HTR-8/SVneo (cell line): ENCODE data around the gene ALDH3B1.

Source experiments
- DNase-seq: peaks from one replicate; pipeline ENCODE4 v3.0.0; 2011; ENCODE audit warnings: low spot score, mixed read lengths; ENCODE audit not compliant: insufficient read length
- FAIRE-seq: peaks from 2 replicates; lab custom pipeline; 2011; peaks lifted over from hg19 to GRCh38; lab: Jason Lieb, UNC

ALDH3B1 gene

GRCh38 chr11:68027667-68028066 lies 17.5 kb downstream of the ALDH3B1 start:
- DNase-seq (no peak), FAIRE-seq (no peak)

GRCh38 chr11:68028802-68029545 lies 18.8 kb downstream of the ALDH3B1 start:
- FAIRE-seq (peak; percentile 86), DNase-seq (no peak)

- FAIRE-seq, result peak; percentile 100
These were observed 20.4 kb downstream of the ALDH3B1 start, which contains the start of gene NDUFS8 for GRCh38 chr11:68030318-68031143. NDUFS8 (plus strand) TSS chr11:68030681; CDS start chr11:68032152, 1,471 bp downstream.

GRCh38 chr11:68031144-68031464 lies 21.0 kb downstream of the ALDH3B1 start:
- peak; percentile 23 for FAIRE-seq
- no peak for DNase-seq

More at GRCh38 chr11:68030318-68031143, 20.4 kb downstream of the ALDH3B1 start, which contains the start of gene NDUFS8:
- peak; percentile 100 for DNase-seq

- DNase-seq, result no peak
- peak; percentile 9 for FAIRE-seq
These were observed 21.9 kb downstream of the ALDH3B1 start for GRCh38 chr11:68032003-68032402.

GRCh38 chr11:68032997-68033707 lies 23.0 kb downstream of the ALDH3B1 start:
- DNase-seq (no peak), FAIRE-seq (no peak)

- DNase-seq (no peak), FAIRE-seq (no peak)
These were observed 23.6 kb downstream of the ALDH3B1 start for GRCh38 chr11:68033708-68034045.

- no peak for DNase-seq
- FAIRE-seq, result no peak
These were observed 25.2 kb downstream of the ALDH3B1 start for GRCh38 chr11:68035266-68035876.

GRCh38 chr11:68036141-68036716 lies 26.1 kb downstream of the ALDH3B1 start:
- FAIRE-seq (no peak), DNase-seq (no peak)

GRCh38 chr11:68036717-68037239 lies 26.7 kb downstream of the ALDH3B1 start:
- DNase-seq (no peak), FAIRE-seq (no peak)

GRCh38 chr11:68037411-68038225 lies 27.5 kb downstream of the ALDH3B1 start:
- no peak for DNase-seq
- peak; percentile 4 for FAIRE-seq

- DNase-seq (no peak), FAIRE-seq (no peak)
These were observed 28.1 kb downstream of the ALDH3B1 start for GRCh38 chr11:68038226-68038717.

GRCh38 chr11:68038718-68039525 lies 28.8 kb downstream of the ALDH3B1 start, which contains the start of gene TCIRG1:
TCIRG1 (plus strand) TSS chr11:68039025; CDS start chr11:68041272, 2,247 bp downstream.
- no peak for FAIRE-seq
- DNase-seq, result no peak

GRCh38 chr11:68039526-68040086 lies 29.5 kb downstream of the ALDH3B1 start:
- no peak for DNase-seq

GRCh38 chr11:68040101-68040956 lies 30.2 kb downstream of the ALDH3B1 start:
- FAIRE-seq (no peak), DNase-seq (no peak)

More at GRCh38 chr11:68039526-68040086, 29.5 kb downstream of the ALDH3B1 start:
- FAIRE-seq, result no peak

- FAIRE-seq (peak; percentile 62), DNase-seq (no peak)
These were observed 30.9 kb downstream of the ALDH3B1 start for GRCh38 chr11:68040957-68041591.
